Kidney (tissue), 14 donors: ENCODE measurements around the gene NPPA. TPM values are rescaled to one million over a fixed set of nuclear protein-coding genes. Genes with fewer than 3 reads are reported as not detected.

Source experiments
- DNase-seq, 5 donors: peaks; one replicate each; pipeline ENCODE4 v3.0.0-alpha.2; 2013 to 2020
- FAIRE-seq: peaks from 2 replicates; lab custom pipeline; 2012; peaks lifted over from hg19 to GRCh38; lab: Jason Lieb, UNC
- H3K27ac ChIP-seq, 2 donors: one replicate each; pipeline ENCODE4 v1.7.0; 2013; ENCODE audit warnings: low read depth in 2 of 2, low read length in 2 of 2, inconsistent platforms in 1 of 2
- H3K27me3 ChIP-seq: one replicate; pipeline ENCODE4 v1.7.1; 2013; ENCODE audit warnings: low read length, inconsistent platforms; ENCODE audit not compliant: control insufficient read depth, insufficient read depth
- H3K36me3 ChIP-seq, 3 donors: one replicate each; pipeline versions ENCODE4 v1.7.0 to v1.7.1; 2013; ENCODE audit warnings: low read length in 3 of 3, control low read depth in 1 of 3, inconsistent platforms in 1 of 3; ENCODE audit not compliant: insufficient read depth in 3 of 3, control insufficient read depth in 2 of 3
- H3K4me1 ChIP-seq, 3 donors: one replicate each; pipeline versions ENCODE4 v1.7.0 to v1.7.1; 2013; ENCODE audit warnings: low read length in 3 of 3, inconsistent platforms in 1 of 3, low read depth in 1 of 3; ENCODE audit not compliant: control insufficient read depth in 2 of 3, insufficient read depth in 2 of 3
- H3K4me3 ChIP-seq, 3 donors: one replicate each; pipeline versions ENCODE4 v1.7.0 to v1.8.1; 2013; ENCODE audit warnings: low read length in 3 of 3, control low read depth in 1 of 3, inconsistent platforms in 1 of 3
- H3K9ac ChIP-seq, 3 donors: one replicate each; pipeline versions ENCODE4 v1.7.0 to v1.7.1; 2013; ENCODE audit warnings: low read length in 3 of 3, control low read depth in 1 of 3, inconsistent platforms in 1 of 3
- H3K9me3 ChIP-seq, 3 donors: one replicate each; pipeline versions ENCODE4 v1.7.0 to v1.7.1; 2013; ENCODE audit warnings: low read length in 3 of 3, control low read depth in 1 of 3, inconsistent platforms in 1 of 3; ENCODE audit not compliant: control insufficient read depth in 2 of 3, insufficient read depth in 1 of 3
- CTCF ChIP-seq: IDR thresholded peaks from 3 replicates; pipeline ENCODE4 v1.5.1; 2012; ENCODE audit warnings: mild to moderate bottlenecking, moderate library complexity, borderline replicate concordance; ENCODE audit not compliant: insufficient read depth; ENCODE audit errors: extremely low read depth
- intact Hi-C: fragments of 100-400 bp; cut with DNase I; formaldehyde crosslinking; loops from one replicate; pipeline ENCODE4 v1.11.1; 2022
- polyA plus RNA-seq: library from polyadenylated mRNA; stranded (reverse); fragments of 350-450 nt; fragmentation: Illumina TruSeq; extraction: RNeasy Lipid Tissue Mini Kit (QIAGEN cat#74804); gene quantifications from one replicate; pipeline ENCODE4 v1.2.3, GENCODE V29; 2014; ENCODE audit warnings: low read depth, low replicate concordance; ENCODE audit not compliant: insufficient read depth
- total RNA-seq: library from RNA; stranded (reverse); fragmentation: NEBNext Ultra II Directional; extraction: Animal tissue kit (Norgen Biotek cat#: 25700); gene quantifications from one replicate; pipeline ENCODE4 v1.2.1, GENCODE V29; 2021
- donor health status: control.
- donor health status: control.
- donor health status: control.
- donor health status: control.
- donor health status: control.
- donor health status: DM: yes; HTN: yes; CAD: no.
- donor health status: Normal renal cell carcinoma (clear cell type).

NPPA gene
- total and polyA plus RNA-seq, 2 donors from 2014 or later: 0.50 TPM; not detected in 1

- DNase-seq (no peak), FAIRE-seq (no peak)
- no peaks in the 10 kb centered on the region for H3K36me3 ChIP-seq
- H3K27me3 ChIP-seq: no peaks in the 10 kb centered on the region
- no peak overlapping the region for H3K27ac ChIP-seq
- H3K9me3 ChIP-seq: no peaks in the 10 kb centered on the region
- no peak for TF ChIP-seq CTCF
- H3K4me1 ChIP-seq: peaks cover 0 to 13% (median 0%) of the 10 kb centered on the region in 3 donors
- H3K9ac ChIP-seq: no peak overlapping the region
- intact Hi-C loops: no loop called here
- H3K4me3 ChIP-seq: no peak overlapping the region
These were observed 30.7 kb upstream of the NPPA start for GRCh38 chr1:11878081-11878890.

GRCh38 chr1:11877074-11877473 is 29.5 kb upstream of the NPPA start:
- Histone ChIP-seq H3K4me1 (peaks cover 0 to 10% (median 0%) of the 10 kb centered on the region in 3 donors), H3K4me3 (no peak overlapping the region), H3K9ac (no peak overlapping the region), H3K27me3 (no peaks in the 10 kb centered on the region), H3K36me3 (no peaks in the 10 kb centered on the region), H3K9me3 (no peaks in the 10 kb centered on the region), H3K27ac (no peak overlapping the region)
- no peak for TF ChIP-seq CTCF
- no peak for FAIRE-seq
- peak in 4 of 5 donors; percentile 36 to 90 (median 51) for DNase-seq
- intact Hi-C loops: no loop called here

- Histone ChIP-seq H3K27me3 (no peaks in the 10 kb centered on the region), H3K4me3 (no peak overlapping the region), H3K9ac (no peak overlapping the region), H3K36me3 (no peaks in the 10 kb centered on the region), H3K9me3 (no peaks in the 10 kb centered on the region), H3K27ac (no peak overlapping the region), H3K4me1 (peaks cover 0 to 6% (median 0%) of the 10 kb centered on the region in 3 donors)
- DNase-seq (no peak), FAIRE-seq (no peak)
- no peak for TF ChIP-seq CTCF
- intact Hi-C loops: no loop called here
These were observed 27.5 kb upstream of the NPPA start for GRCh38 chr1:11875094-11875493.
